ENCODE measurements around the gene EIF3F. TPM values are rescaled to one million over a fixed set of nuclear protein-coding genes. Genes with fewer than 3 reads are reported as not detected.
"Not testable (repeated sequence)": the region's sequence is repeated elsewhere in the genome, so short reads cannot be mapped to it uniquely, and the experiment has no call there.

The EIF3F gene
- total RNA-seq, 1 donor from 2014 or later: 319 TPM

DNA sequence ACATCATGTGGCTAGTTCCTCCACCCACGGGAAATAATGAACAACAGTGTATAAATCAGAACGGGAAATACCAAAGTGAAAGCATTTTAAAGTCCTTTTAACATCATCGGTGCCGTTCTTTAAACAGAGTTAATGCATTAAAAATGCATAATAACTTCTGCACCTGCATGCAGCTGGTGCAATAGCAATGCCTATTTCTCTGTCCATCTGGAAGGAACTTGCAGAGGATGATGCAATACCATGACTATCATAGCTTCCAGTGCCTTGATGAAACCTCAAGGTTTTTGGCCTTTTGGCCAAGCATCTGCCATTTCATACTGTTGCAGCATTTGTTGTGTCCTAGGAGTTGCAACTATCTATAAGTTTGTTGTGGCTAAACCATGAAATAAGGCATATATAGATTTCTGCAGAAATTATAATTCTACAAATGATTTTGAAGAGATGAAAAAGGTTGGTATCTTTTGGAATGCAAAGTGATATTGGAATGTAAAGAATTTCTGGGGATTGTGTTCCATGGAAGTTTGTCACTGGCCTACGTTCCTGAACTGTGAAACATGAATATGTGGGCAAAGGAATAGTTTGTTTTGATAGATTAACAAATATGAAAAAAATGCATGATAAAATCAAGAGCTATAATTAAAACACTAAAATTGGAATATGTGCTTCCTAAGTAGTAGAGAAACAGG, 9.8 kb upstream of the EIF3F start:
- no peak for DNase-seq (ENCODE audit: low spot score in 2 of 2)
- H3K9me3 ChIP-seq: no peaks in the 10 kb centered on the region
- no peaks in the 10 kb centered on the region for H3K27me3 ChIP-seq
- no peak overlapping the region for H3K27ac ChIP-seq
- H3K4me3 ChIP-seq: no peak overlapping the region
- intact Hi-C loops (cut with DNase I): no loop called here
- no peaks in the 10 kb centered on the region for H3K36me3 ChIP-seq
- H3K4me1 ChIP-seq: peaks cover 0 to 6% of the 10 kb centered on the region in 2 donors
- TF ChIP-seq, protein P1, sequence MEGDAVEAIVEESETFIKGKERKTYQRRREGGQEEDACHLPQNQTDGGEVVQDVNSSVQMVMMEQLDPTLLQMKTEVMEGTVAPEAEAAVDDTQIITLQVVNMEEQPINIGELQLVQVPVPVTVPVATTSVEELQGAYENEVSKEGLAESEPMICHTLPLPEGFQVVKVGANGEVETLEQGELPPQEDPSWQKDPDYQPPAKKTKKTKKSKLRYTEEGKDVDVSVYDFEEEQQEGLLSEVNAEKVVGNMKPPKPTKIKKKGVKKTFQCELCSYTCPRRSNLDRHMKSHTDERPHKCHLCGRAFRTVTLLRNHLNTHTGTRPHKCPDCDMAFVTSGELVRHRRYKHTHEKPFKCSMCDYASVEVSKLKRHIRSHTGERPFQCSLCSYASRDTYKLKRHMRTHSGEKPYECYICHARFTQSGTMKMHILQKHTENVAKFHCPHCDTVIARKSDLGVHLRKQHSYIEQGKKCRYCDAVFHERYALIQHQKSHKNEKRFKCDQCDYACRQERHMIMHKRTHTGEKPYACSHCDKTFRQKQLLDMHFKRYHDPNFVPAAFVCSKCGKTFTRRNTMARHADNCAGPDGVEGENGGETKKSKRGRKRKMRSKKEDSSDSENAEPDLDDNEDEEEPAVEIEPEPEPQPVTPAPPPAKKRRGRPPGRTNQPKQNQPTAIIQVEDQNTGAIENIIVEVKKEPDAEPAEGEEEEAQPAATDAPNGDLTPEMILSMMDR (IDR thresholded peaks at IDR 0.05): no peak

- Histone ChIP-seq H3K27ac (no peak overlapping the region), H3K36me3 (no peaks in the 10 kb centered on the region), H3K27me3 (no peaks in the 10 kb centered on the region), H3K4me3 (no peak overlapping the region), H3K4me1 (peaks cover 0 to 8% of the 10 kb centered on the region in 2 donors), H3K9me3 (no peaks in the 10 kb centered on the region)
- intact Hi-C loops (cut with DNase I): loop anchor here (10.0 kb wide), 1 partner anchor 1377 kb away; the partner anchor contains the start of genes ILK and RRP8
- TF ChIP-seq, protein P1 (IDR thresholded peaks at IDR 0.05): no peak
- DNase-seq (ENCODE audit: low spot score in 2 of 2): no peak
Measured at GRCh38 chr11:7981619-7982157, 5.4 kb upstream of the EIF3F start.

GRCh38 chr11:7982582-7983119, 4.5 kb upstream of the EIF3F start:
- Histone ChIP-seq H3K27ac (no peak overlapping the region), H3K4me1 (peaks cover 0 to 5% of the 10 kb centered on the region in 2 donors), H3K27me3 (no peaks in the 10 kb centered on the region), H3K4me3 (no peak overlapping the region), H3K36me3 (no peaks in the 10 kb centered on the region), H3K9me3 (no peaks in the 10 kb centered on the region)
- TF ChIP-seq, protein P1 (IDR thresholded peaks at IDR 0.05): no peak
- intact Hi-C loops (cut with DNase I): loop anchor here (10.0 kb wide), 1 partner anchor 1378 kb away; the partner anchor contains the start of genes ILK and RRP8
- DNase-seq (ENCODE audit: low spot score in 2 of 2): no peak

GRCh38 chr11:7983832-7984590, 3.1 kb upstream of the EIF3F start:
- intact Hi-C loops (cut with DNase I): loop anchor here (10.0 kb wide), 1 partner anchor 1379 kb away; the partner anchor contains the start of genes ILK and RRP8
- Histone ChIP-seq H3K4me1 (peaks cover 8 to 15% of the 10 kb centered on the region in 2 donors), H3K36me3 (no peaks in the 10 kb centered on the region), H3K27ac (no peak overlapping the region), H3K9me3 (no peaks in the 10 kb centered on the region), H3K27me3 (no peaks in the 10 kb centered on the region), H3K4me3 (no peak overlapping the region)
- DNase-seq (ENCODE audit: low spot score in 2 of 2): no peak
- TF ChIP-seq, protein P1 (IDR thresholded peaks at IDR 0.05): no peak

- Histone ChIP-seq H3K27ac (peak overlapping the region; percentile 76 to 81), H3K4me3 (peak overlapping the region; percentile 70 to 90), H3K36me3 (peaks cover 12 to 15% of the 10 kb centered on the region in 2 donors), H3K4me1 (peaks cover 8 to 27% of the 10 kb centered on the region in 2 donors)
- not testable (repeated sequence) for DNase-seq (ENCODE audit: low spot score in 2 of 2); H3K27me3 ChIP-seq; H3K9me3 ChIP-seq
- intact Hi-C loops (cut with DNase I): loop anchor here (1.0 to 10.0 kb wide), 4 partner anchors 82 to 1383 kb away; partner anchors contain the start of genes CYB5R2, ILK, PPFIBP2 and RRP8
Measured at GRCh38 chr11:7987560-7987883, 385 bp downstream of the EIF3F start.

All from ascending aorta (tissue), 2 donors.